Lung (tissue), 16 donors: ENCODE measurements around the gene MAGEH1. TPM values are rescaled to one million over a fixed set of nuclear protein-coding genes. Genes with fewer than 3 reads are reported as not detected.
"Not testable (repeated sequence)": the region's sequence is repeated elsewhere in the genome, so short reads cannot be mapped to it uniquely, and the experiment has no call there.

ENCODE experiments used
- ATAC-seq: fragments of 200-7000 bp; cut with Tn5 transposase; one replicate; pipeline ENCODE4 v1.9.1; 2020; ENCODE audit warnings: moderate number of reproducible peaks; ENCODE audit not compliant: insufficient read depth, low FRiP score
- DNase-seq, 3 donors: peaks; one replicate each; pipeline ENCODE4 v3.0.0-alpha.2; 2013 to 2017
- H3K27ac ChIP-seq, 2 donors: one replicate each; pipeline ENCODE4 v1.5.1; 2013; ENCODE audit warnings: mild to moderate bottlenecking in 2 of 2, moderate library complexity in 2 of 2, control low read depth in 1 of 2, inconsistent platforms in 1 of 2, low read depth in 1 of 2, low read length in 1 of 2
- H3K27me3 ChIP-seq, 3 donors: one replicate each; pipeline ENCODE4 v1.5.1; 2013; ENCODE audit warnings: low read length in 2 of 3; ENCODE audit not compliant: control insufficient read depth in 3 of 3, insufficient read depth in 3 of 3
- H3K36me3 ChIP-seq, 4 donors: one replicate each; pipeline ENCODE4 v1.5.1; 2013; ENCODE audit warnings: low read length in 4 of 4, mild to moderate bottlenecking in 1 of 4, moderate library complexity in 1 of 4; ENCODE audit not compliant: control insufficient read depth in 4 of 4, insufficient read depth in 4 of 4
- H3K4me1 ChIP-seq, 5 donors: one replicate each; pipeline ENCODE4 v1.5.1; 2013; ENCODE audit warnings: low read length in 5 of 5, mild to moderate bottlenecking in 2 of 5, moderate library complexity in 1 of 5; ENCODE audit not compliant: control insufficient read depth in 5 of 5, insufficient read depth in 5 of 5
- H3K4me3 ChIP-seq: one replicate; pipeline ENCODE4 v1.5.1; 2013; ENCODE audit warnings: mild to moderate bottlenecking, control low read depth, moderate library complexity
- H3K9ac ChIP-seq, 2 donors: one replicate each; pipeline ENCODE4 v1.5.1; 2013; ENCODE audit warnings: low read length in 2 of 2, control low read depth in 1 of 2; ENCODE audit not compliant: insufficient read depth in 1 of 2
- H3K9me3 ChIP-seq, 4 donors: one replicate each; pipeline ENCODE4 v1.5.1; 2013; ENCODE audit warnings: low read length in 3 of 4, mild to moderate bottlenecking in 1 of 4, moderate library complexity in 1 of 4; ENCODE audit not compliant: control insufficient read depth in 4 of 4, insufficient read depth in 3 of 4
- WGBS, 2 donors: extraction: QIAGEN DNeasy Blood & Tissue Kit; methylation state at CpG; one replicate each; pipeline ENCODE4 v1.1.7; 2013; 5-methylcytosine and 5-hydroxymethylcytosine counted together
- long read RNA-seq, 5 donors: transcript quantifications; one replicate each; lab custom pipeline, GENCODE V29; 2026
- polyA plus RNA-seq, 2 donors: library from polyadenylated mRNA; stranded (reverse); fragments of 200-250 nt; gene quantifications; one replicate each; pipeline ENCODE4 v1.2.1, GENCODE V29; 2013
- total RNA-seq, 2 donors: library from RNA; depleted of rRNA in 1 of 2; stranded (reverse); fragments of >200 nt in 1 of 2; gene quantifications; one replicate each; pipeline ENCODE4 v1.2.1, GENCODE V29; 2014 to 2021
- TF ChIP-seq, protein P1 (sequence below): IDR thresholded peaks from 2 replicates; pipeline ENCODE4 v1.5.1; 2012; ENCODE audit warnings: mild to moderate bottlenecking; ENCODE audit errors: control extremely low read depth, extremely low read depth
- donor health status: control.
- donor health status: control.
- donor health status: Bipolar disorder and iron deficiency.
- donor health status: healthy.
- donor health status: DM: yes; HTN: yes; CAD: no.

The MAGEH1 gene, protein sequence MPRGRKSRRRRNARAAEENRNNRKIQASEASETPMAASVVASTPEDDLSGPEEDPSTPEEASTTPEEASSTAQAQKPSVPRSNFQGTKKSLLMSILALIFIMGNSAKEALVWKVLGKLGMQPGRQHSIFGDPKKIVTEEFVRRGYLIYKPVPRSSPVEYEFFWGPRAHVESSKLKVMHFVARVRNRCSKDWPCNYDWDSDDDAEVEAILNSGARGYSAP
- total RNA-seq, result 10 to 100 TPM; 22.3 to 63.3 TPM
- polyA plus RNA-seq, result 10 to 100 TPM; 16.8 to 26.8 TPM
- long read RNA-seq, donor 1, transcript MAGEH1-201 (1 exons, 1,462 nt), result major isoform, 124 of 124 reads
- long read RNA-seq, donor 1, partial matches to known transcripts, result 0 of 124 reads
- long read RNA-seq, donor 1, other reads (novel, unspliced or antisense), result 0 of 124 reads
- long read RNA-seq, donor 2, transcript MAGEH1-201 (1 exons, 1,462 nt), result major isoform, 43 of 43 reads
- long read RNA-seq, donor 2, partial matches to known transcripts, result 0 of 43 reads
- long read RNA-seq, donor 2, other reads (novel, unspliced or antisense), result 0 of 43 reads
- long read RNA-seq, donor 3, transcript MAGEH1-201 (1 exons, 1,462 nt), result major isoform, 71 of 71 reads
- long read RNA-seq, donor 3, partial matches to known transcripts, result 0 of 71 reads
- long read RNA-seq, donor 3, other reads (novel, unspliced or antisense), result 0 of 71 reads
- long read RNA-seq, donor 4, transcript MAGEH1-201 (1 exons, 1,462 nt), result major isoform, 62 of 62 reads
- long read RNA-seq, donor 4, partial matches to known transcripts, result 0 of 62 reads
- long read RNA-seq, donor 4, other reads (novel, unspliced or antisense), result 0 of 62 reads
- long read RNA-seq, donor 5, transcript MAGEH1-201 (1 exons, 1,462 nt), result major isoform, 108 of 108 reads
- long read RNA-seq, donor 5, partial matches to known transcripts, result 0 of 108 reads
- long read RNA-seq, donor 5, other reads (novel, unspliced or antisense), result 0 of 108 reads

DNA sequence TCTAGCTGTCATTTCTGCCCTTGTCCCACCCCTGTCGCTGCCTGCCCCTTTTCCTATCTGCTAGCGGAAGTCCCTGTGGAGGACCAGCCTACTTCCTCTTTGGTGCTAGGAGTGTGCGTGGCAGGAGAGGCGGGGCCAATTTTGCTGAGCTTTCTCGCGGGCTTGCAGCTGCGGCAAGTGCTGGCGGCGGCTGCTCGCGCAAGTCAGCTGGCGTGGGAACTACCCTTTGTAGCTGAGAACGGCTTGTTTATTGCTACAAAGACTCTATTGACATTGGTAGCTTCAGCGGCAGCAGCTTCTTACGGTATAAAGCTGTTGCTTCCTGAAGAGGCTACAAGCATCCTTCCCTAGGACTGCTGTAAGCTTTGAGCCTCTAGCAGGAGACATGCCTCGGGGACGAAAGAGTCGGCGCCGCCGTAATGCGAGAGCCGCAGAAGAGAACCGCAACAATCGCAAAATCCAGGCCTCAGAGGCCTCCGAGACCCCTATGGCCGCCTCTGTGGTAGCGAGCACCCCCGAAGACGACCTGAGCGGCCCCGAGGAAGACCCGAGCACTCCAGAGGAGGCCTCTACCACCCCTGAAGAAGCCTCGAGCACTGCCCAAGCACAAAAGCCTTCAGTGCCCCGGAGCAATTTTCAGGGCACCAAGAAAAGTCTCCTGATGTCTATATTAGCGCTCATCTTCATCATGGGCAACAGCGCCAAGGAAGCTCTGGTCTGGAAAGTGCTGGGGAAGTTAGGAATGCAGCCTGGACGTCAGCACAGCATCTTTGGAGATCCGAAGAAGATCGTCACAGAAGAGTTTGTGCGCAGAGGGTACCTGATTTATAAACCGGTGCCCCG, at the start of gene MAGEH1:
MAGEH1 (plus strand) TSS at position 138 of the 843 bp plus-strand sequence; CDS start at position 386, 248 bp downstream.
- Histone ChIP-seq H3K4me1 (peaks cover 0 to 5% (median 0%) of the 10 kb centered on the region in 5 donors), H3K4me3 (peak within 1 kb of the TSS; percentile 61), H3K27me3 (no peaks in the 10 kb centered on the region), H3K36me3 (no peaks in the 10 kb centered on the region), H3K9me3 (peaks cover 0 to 2% (median 0%) of the 10 kb centered on the region in 4 donors), H3K9ac (peak within 1 kb of the TSS; percentile 41 to 65), H3K27ac (peak within 1 kb of the TSS; percentile 88 to 92)
- WGBS, 2 donors, result 0 to 33% methylated on average over 42 to 43 of the region's 43 CpGs
- DNase-seq (peak; percentile 91 to 95 (median 92)), ATAC-seq (peak; percentile 87)
- TF ChIP-seq, protein P1, sequence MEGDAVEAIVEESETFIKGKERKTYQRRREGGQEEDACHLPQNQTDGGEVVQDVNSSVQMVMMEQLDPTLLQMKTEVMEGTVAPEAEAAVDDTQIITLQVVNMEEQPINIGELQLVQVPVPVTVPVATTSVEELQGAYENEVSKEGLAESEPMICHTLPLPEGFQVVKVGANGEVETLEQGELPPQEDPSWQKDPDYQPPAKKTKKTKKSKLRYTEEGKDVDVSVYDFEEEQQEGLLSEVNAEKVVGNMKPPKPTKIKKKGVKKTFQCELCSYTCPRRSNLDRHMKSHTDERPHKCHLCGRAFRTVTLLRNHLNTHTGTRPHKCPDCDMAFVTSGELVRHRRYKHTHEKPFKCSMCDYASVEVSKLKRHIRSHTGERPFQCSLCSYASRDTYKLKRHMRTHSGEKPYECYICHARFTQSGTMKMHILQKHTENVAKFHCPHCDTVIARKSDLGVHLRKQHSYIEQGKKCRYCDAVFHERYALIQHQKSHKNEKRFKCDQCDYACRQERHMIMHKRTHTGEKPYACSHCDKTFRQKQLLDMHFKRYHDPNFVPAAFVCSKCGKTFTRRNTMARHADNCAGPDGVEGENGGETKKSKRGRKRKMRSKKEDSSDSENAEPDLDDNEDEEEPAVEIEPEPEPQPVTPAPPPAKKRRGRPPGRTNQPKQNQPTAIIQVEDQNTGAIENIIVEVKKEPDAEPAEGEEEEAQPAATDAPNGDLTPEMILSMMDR, result no peak

DNA sequence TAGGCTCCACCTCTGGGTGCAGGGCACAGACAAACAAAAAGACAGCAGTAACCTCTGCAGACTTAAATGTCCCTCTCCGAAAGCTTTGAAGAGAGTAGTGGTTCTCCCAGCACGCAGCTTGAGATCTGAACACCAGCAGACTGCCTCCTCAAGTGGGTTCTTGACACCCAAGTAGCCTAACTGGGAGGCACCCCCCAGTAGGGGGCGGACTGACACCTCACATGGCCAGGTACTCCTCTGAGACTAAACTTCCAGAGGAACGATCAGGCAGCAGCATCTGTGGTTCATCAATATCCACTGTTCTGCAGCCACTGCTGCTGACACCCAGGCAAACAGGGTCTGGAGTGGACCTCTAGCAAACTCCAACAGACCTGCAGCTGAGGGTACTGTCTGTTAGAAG, 24.8 kb upstream of the MAGEH1 start:
- not testable (repeated sequence) for H3K9me3 ChIP-seq, H3K9ac ChIP-seq, H3K4me3 ChIP-seq, ATAC-seq, DNase-seq, H3K27ac ChIP-seq, H3K4me1 ChIP-seq, H3K36me3 ChIP-seq, H3K27me3 ChIP-seq
- WGBS, 2 donors, result 40 to 72% methylated on average over 2 to 4 of the region's 4 CpGs

DNA sequence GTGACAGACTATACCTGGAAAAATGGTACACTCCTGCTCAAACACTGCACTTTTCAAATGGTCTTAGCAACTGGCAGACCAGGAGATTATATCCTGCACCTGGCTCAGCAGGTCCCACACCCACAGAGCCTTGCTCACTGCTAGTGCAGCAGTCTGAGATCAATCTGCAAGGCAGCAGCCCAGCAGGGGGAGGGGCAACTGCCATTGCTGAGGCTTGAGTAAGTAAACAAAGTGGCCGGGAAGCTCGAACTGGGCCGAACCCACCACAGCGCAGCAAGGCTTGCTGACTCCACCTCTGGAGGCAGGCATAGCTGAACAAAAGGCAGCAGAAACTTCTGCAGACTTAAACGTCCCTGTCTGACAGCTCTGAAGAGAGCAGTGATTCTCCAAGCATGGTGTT, 8.5 kb upstream of the MAGEH1 start:
- H3K9me3 ChIP-seq, H3K4me1 ChIP-seq, ATAC-seq, DNase-seq, H3K27ac ChIP-seq, H3K27me3 ChIP-seq, H3K4me3 ChIP-seq, H3K9ac ChIP-seq, H3K36me3 ChIP-seq: not testable (repeated sequence)
- WGBS, 2 donors, result 66 to 75% methylated on average over 5 of the region's 5 CpGs

DNA sequence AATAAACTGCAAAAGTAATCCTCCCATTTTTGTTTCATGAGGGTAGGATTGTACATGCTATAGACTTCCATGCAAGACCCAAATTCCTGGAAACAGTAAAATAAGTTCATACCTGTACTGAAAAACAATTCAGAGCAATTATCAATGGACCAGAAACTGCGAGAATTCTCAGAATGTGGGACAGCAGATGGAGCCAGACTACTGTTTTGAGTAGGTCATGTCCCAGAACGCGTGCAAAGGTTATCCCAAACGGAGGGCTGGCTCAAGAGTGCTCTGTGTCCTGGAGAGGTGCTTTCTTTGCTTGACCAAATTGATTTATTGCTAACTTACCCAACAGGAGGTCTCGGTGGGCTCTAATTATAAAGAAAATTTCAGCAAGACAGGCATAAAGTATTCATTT, 1.7 kb upstream of the MAGEH1 start:
- DNase-seq (peak in 2 of 3 donors; percentile 22 to 43), ATAC-seq (no peak)
- Histone ChIP-seq H3K9me3 (peaks cover 0 to 2% (median 0%) of the 10 kb centered on the region in 4 donors), H3K9ac (no peak overlapping the region), H3K36me3 (no peaks in the 10 kb centered on the region), H3K27ac (no peak overlapping the region), H3K4me1 (peaks cover 0 to 5% (median 0%) of the 10 kb centered on the region in 5 donors), H3K4me3 (no peak overlapping the region), H3K27me3 (no peaks in the 10 kb centered on the region)
- TF ChIP-seq, protein P1, result no peak
- 47 to 60% methylated on average over 5 of the region's 5 CpGs for WGBS, 2 donors
